Smooth muscle cell (in vitro differentiated cells): ENCODE measurements around the gene SON. TPM values are rescaled to one million over a fixed set of nuclear protein-coding genes. Genes with fewer than 3 reads are reported as not detected.

ENCODE experiments used
- DNase-seq: peaks from one replicate; lab custom pipeline; 2025; ENCODE audit not compliant: unreplicated experiment; lab: John Stamatoyannopoulos, UW
- H2AFZ ChIP-seq: fragments of 200-600 bp; sonication (generic); 2 replicates; pipeline ENCODE4 v1.6.0; 2016; ENCODE audit warnings: antibody characterized with exemption, low read depth, mild to moderate bottlenecking
- H3F3A ChIP-seq: fragments of 200-600 bp; sonication (generic); 2 replicates; pipeline ENCODE4 v1.6.0; 2017; ENCODE audit warnings: antibody characterized with exemption, low read depth
- H3K27ac ChIP-seq: fragments of 200-600 bp; sonication (generic); 2 replicates; pipeline ENCODE4 v1.5.1; 2016; ENCODE audit warnings: low read depth, mild to moderate bottlenecking
- H3K27me3 ChIP-seq: fragments of 200-600 bp; sonication (generic); 2 replicates; pipeline ENCODE4 v1.6.1; 2016; ENCODE audit warnings: low read depth, mild to moderate bottlenecking
- H3K36me3 ChIP-seq: fragments of 200-600 bp; sonication (generic); 2 replicates; pipeline ENCODE4 v1.5.1; 2016; ENCODE audit warnings: low read depth
- H3K4me1 ChIP-seq: fragments of 200-600 bp; sonication (generic); 2 replicates; pipeline ENCODE4 v1.5.1; 2016; ENCODE audit warnings: low read depth
- H3K4me2 ChIP-seq: fragments of 200-600 bp; sonication (generic); 2 replicates; pipeline ENCODE4 v1.6.0; 2016; ENCODE audit warnings: mild to moderate bottlenecking
- H3K4me3 ChIP-seq: fragments of 200-600 bp; sonication (generic); 2 replicates; pipeline ENCODE4 v1.5.1; 2016; ENCODE audit warnings: mild to moderate bottlenecking
- H3K79me2 ChIP-seq: fragments of 200-600 bp; sonication (generic); 2 replicates; pipeline ENCODE4 v1.6.0; 2016; ENCODE audit warnings: low read depth, mild to moderate bottlenecking
- H3K9ac ChIP-seq: fragments of 200-600 bp; sonication (generic); 2 replicates; pipeline ENCODE4 v1.6.0; 2016; ENCODE audit warnings: low read depth
- H3K9me3 ChIP-seq: fragments of 200-600 bp; sonication (generic); replicated peaks from 2 replicates; pipeline ENCODE4 v1.5.1; 2016; ENCODE audit warnings: low read depth
- H4K20me1 ChIP-seq: fragments of 200-600 bp; sonication (generic); 2 replicates; pipeline ENCODE4 v1.6.0; 2016; ENCODE audit warnings: low read depth
- CTCF ChIP-seq: fragments of 200-600 bp; sonication (generic); IDR thresholded peaks from 2 replicates; pipeline ENCODE4 v1.5.1; 2017; ENCODE audit warnings: borderline replicate concordance, mild to moderate bottlenecking, antibody characterized with exemption; ENCODE audit not compliant: insufficient read depth, poor library complexity, severe bottlenecking
- WGBS: methylation state at CpG from one replicate; pipeline ENCODE4 v1.1.7; 2016; ENCODE audit warnings: low lambda C conversion rate; 5-methylcytosine and 5-hydroxymethylcytosine counted together
- polyA plus RNA-seq: library from polyadenylated mRNA; unstranded; fragments of >200 nt; fragmentation: Nextera tagmentation; extraction: Ambion mirVana; gene quantifications from 2 replicates; pipeline ENCODE4 v1.2.1, GENCODE V29; 2016
- total RNA-seq: library from RNA; depleted of rRNA; stranded (reverse); fragments of >200 nt; gene quantifications from 2 replicates; pipeline ENCODE4 v1.2.3, GENCODE V29; 2014

The SON gene
- total and polyA plus RNA-seq, 2 experiments from 2014 or later = 164 to 286 TPM

GRCh38 chr21:33562389-33562788 lies 19.6 kb downstream of the SON start:
- Histone ChIP-seq H3K4me1 (no peaks in the 10 kb centered on the region), H2AFZ (no peak overlapping the region), H3K9me3 (no peaks in the 10 kb centered on the region), H3K27me3 (no peaks in the 10 kb centered on the region), H3K4me2 (no peak overlapping the region), H3K27ac (no peak overlapping the region), H3F3A (peaks cover 33% of the 10 kb centered on the region), H3K79me2 (peaks cover 93% of the 10 kb centered on the region), H4K20me1 (peaks cover 97% of the 10 kb centered on the region), H3K9ac (no peak overlapping the region), H3K36me3 (peaks cover 40% of the 10 kb centered on the region), H3K4me3 (no peak overlapping the region)
- WGBS = 91% methylated on average over 2 of the region's 2 CpGs
- DNase-seq = no peak
- TF ChIP-seq CTCF = no peak

DNA sequence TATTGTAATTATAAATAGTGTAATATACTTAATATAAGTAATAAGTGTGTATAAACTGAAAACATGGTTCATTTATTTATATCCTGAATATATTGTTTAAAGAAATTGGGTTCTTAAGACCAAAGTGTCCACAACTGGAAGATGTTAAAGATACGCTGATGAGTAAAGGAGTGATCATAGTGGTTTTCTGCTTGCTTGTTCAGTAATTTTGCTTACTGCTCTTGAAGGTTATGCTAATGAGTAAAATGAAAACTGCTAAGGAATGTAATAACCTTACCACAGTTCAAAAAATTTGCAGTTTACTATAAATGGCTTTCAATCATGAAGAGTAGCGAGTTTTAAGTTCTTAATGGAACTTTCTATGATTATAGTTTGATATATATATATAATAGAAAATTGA lies 23.7 kb downstream of the SON start:
- TF ChIP-seq CTCF = no peak
- peaks cover 42% of the 10 kb centered on the region for H3F3A ChIP-seq
- peaks cover 19% of the 10 kb centered on the region for H3K36me3 ChIP-seq
- H3K27ac ChIP-seq = peak overlapping the region; percentile 23
- no peaks in the 10 kb centered on the region for H3K4me1 ChIP-seq
- H3K4me3 ChIP-seq = no peak overlapping the region
- DNase-seq = no peak
- no peak overlapping the region for H3K9ac ChIP-seq
- 94% methylated on average over 2 of the region's 2 CpGs for WGBS
- no peak overlapping the region for H2AFZ ChIP-seq
- H4K20me1 ChIP-seq = peaks cover 95% of the 10 kb centered on the region
- no peaks in the 10 kb centered on the region for H3K9me3 ChIP-seq
- no peak overlapping the region for H3K4me2 ChIP-seq
- peaks cover 73% of the 10 kb centered on the region for H3K79me2 ChIP-seq
- H3K27me3 ChIP-seq = no peaks in the 10 kb centered on the region

DNA sequence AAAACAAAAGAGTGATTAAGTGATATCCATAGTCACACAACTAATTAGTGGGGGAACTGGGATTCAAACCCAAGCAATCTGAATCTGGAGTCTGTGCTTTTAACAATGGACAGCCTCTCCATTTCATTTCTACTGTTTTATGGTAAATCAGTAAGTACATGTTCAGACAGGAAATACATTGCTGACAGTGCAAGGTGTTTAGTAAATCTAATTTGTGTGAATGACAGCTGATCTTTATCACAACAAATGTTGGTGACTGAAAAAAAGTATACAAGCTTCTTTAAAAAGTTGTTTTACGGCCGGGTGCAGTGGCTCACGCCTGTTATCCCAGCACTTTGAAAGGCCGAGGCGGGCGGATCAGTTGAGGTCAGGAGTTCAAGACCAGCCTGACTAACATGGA lies 25.1 kb downstream of the SON start:
- no peak overlapping the region for H3K9ac ChIP-seq
- peaks cover 63% of the 10 kb centered on the region for H3K79me2 ChIP-seq
- H3K27me3 ChIP-seq = no peaks in the 10 kb centered on the region
- peaks cover 93% of the 10 kb centered on the region for H4K20me1 ChIP-seq
- H3K27ac ChIP-seq = peak overlapping the region; percentile 23
- WGBS = 84% methylated on average over 6 of the region's 6 CpGs
- no peak overlapping the region for H3K4me2 ChIP-seq
- H2AFZ ChIP-seq = no peak overlapping the region
- no peak overlapping the region for H3K4me3 ChIP-seq
- peaks cover 18% of the 10 kb centered on the region for H3K36me3 ChIP-seq
- no peaks in the 10 kb centered on the region for H3K4me1 ChIP-seq
- H3K9me3 ChIP-seq = no peaks in the 10 kb centered on the region
- TF ChIP-seq CTCF = no peak
- no peak for DNase-seq
- peaks cover 45% of the 10 kb centered on the region for H3F3A ChIP-seq

- no peaks in the 10 kb centered on the region for H3K9me3 ChIP-seq
- WGBS = 99% methylated on average over 2 of the region's 2 CpGs
- H3K4me2 ChIP-seq = no peak overlapping the region
- H4K20me1 ChIP-seq = peaks cover 93% of the 10 kb centered on the region
- no peak for DNase-seq
- no peaks in the 10 kb centered on the region for H3K27me3 ChIP-seq
- H3K36me3 ChIP-seq = peaks cover 23% of the 10 kb centered on the region
- TF ChIP-seq CTCF = no peak
- no peak overlapping the region for H3K9ac ChIP-seq
- peaks cover 58% of the 10 kb centered on the region for H3K79me2 ChIP-seq
- no peak overlapping the region for H3K4me3 ChIP-seq
- peaks cover 50% of the 10 kb centered on the region for H3F3A ChIP-seq
- no peak overlapping the region for H2AFZ ChIP-seq
- peak overlapping the region; percentile 23 for H3K27ac ChIP-seq
- H3K4me1 ChIP-seq = no peaks in the 10 kb centered on the region
These were observed 25.6 kb downstream of the SON start for GRCh38 chr21:33568448-33568847.
